ENCODE measurements around the gene EARS2.
"Not testable (repeated sequence)": the region's sequence is repeated elsewhere in the genome, so short reads cannot be mapped to it uniquely, and the experiment has no call there.

EARS2 gene

DNA sequence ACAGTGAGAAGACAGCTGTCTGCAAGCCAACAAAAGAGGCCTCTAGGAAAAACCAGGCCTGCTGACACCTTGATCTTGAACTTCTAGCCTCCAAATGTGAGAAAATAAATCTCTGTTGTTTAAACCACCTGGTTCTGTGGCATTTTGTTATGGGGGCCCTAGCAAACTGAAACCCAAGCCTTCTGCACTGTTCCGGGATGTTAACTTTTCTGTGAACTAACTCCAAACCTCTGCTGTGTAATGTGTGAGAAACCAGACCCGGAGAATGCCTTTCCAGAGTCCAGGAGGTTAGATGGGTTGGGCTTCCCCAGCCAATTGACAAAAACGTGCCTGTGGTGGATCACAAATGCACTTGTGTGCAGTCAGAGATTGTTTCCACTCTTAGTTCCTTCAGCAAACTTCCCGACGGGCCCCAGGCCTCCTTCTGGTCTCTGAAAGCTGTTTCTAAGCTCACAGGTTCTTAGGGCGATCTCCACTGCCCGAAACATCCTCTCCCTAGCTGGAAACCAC, 33.2 kb downstream of the EARS2 start:
- no peak for DNase-seq

DNA sequence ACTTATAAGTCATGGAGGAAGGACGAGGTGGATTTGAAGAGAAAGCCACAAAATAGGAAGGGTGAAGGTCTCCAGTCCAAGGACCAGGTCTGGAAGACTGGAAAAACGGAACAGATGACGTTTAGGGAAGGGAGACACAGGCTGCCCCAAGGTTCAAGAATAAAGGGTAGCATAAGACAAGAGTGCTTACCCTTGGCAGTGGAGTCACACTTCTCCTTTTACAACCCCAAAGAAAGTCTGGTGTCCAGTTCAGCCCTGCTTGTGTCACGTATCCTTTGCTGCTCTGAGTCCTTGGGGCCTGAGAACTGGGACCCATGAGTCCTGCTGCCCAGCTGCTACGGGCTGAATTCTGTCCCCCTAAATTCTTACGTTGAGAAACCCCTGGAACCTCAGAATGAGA, 33.8 kb downstream of the EARS2 start:
- DNase-seq = no peak

- DNase-seq = no peak
Measured at GRCh38 chr16:23521965-23522364, 35.2 kb downstream of the EARS2 start.

- DNase-seq = no peak
Measured at GRCh38 chr16:23521037-23521743, 36.0 kb downstream of the EARS2 start.

DNA sequence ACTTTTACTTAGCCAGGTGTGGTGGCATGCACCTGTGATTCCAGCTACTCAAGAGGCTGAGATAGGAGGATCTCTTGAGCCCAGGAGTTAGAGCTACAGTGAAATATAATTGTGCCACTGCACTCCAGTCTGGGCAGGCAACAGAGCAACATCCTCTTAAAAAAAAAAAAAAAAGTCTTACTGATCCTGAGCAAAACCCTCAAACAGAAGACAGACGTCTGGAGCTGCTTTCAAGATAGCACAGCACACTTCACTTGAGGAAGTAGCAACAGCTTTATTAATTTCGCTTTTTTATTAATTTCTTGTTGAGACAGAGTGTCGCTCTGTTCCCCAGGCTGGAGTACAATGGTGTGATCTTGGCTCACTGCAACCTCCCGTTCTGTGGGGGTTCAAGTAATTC, 36.6 kb downstream of the EARS2 start:
- DNase-seq = no peak

DNA sequence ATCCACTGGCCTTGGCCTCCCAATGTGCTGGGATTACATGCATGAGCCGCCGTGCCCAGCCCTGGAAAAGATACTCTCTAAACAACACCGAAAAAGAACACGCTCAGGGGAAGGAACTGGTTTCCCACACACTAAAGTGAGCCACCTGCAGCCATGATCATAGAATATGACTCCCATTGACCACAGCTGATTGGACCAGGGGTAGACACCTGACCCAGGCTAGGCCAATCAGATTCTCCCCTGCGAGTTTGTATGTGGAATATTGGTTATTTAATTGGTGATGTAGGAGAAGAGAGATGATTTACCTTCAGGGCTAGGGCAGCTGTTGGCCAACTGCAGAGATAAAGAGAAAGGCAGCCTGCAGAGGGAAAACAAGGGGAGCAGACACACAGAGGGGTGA, 37.9 kb downstream of the EARS2 start:
- no peak for DNase-seq

- DNase-seq = no peak
Measured at GRCh38 chr16:23518435-23518891, 38.7 kb downstream of the EARS2 start.

DNA sequence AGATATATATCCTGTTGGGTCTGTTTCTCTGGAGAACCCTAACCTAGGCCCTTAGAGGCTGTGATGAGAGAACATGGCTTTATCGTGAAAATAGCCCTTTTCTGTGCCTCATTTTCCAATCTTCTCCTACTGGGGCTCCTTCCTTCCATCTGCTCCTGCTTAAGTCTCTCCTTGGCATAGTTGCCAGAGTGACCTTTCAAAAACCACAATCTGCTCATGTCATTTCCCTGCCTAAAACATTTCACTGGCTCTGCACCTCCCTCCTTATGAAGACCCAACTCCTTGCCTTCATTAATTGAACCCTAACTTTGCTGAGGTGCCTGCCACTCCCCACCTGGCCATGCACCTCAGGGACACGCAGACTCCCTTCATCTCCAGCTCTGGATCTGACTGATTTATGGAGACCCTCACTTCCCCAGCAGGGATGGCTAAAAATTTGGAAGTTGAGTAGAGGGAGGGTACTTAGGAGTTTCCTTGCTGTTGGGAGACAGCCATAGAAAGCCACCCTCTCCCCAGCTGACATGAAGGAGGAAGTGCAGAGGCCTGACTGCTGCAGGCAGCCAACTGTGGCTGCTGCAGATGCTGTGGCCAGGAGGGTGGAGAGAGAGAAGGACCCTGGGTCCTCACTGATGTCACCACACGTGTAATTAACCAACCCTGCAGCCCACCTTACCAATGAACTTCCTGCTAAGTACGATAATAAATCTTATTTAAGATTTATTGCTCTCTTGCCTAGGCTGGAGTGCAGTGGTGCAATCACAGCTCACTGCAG, 40.6 kb downstream of the EARS2 start:
- DNase-seq = no peak

- no peak for DNase-seq
Measured at GRCh38 chr16:23515881-23516280, 41.3 kb downstream of the EARS2 start.

GRCh38 chr16:23514381-23515152, 42.6 kb downstream of the EARS2 start:
- peak; percentile 18 for DNase-seq

GRCh38 chr16:23512168-23512695, 44.9 kb downstream of the EARS2 start:
- no peak for DNase-seq

- no peak for DNase-seq
Measured at GRCh38 chr16:23511731-23512130, 45.4 kb downstream of the EARS2 start.

- not testable (repeated sequence) for DNase-seq
Measured at GRCh38 chr16:23510915-23511270, 46.3 kb downstream of the EARS2 start.

GRCh38 chr16:23510164-23510914, 46.8 kb downstream of the EARS2 start, which contains the start of gene GGA2:
GGA2 (minus strand) TSS chr16:23510494; CDS start chr16:23510411, 83 bp downstream.
- DNase-seq = peak; percentile 80

GRCh38 chr16:23509782-23510163, 47.4 kb downstream of the EARS2 start:
- no peak for DNase-seq

DNA sequence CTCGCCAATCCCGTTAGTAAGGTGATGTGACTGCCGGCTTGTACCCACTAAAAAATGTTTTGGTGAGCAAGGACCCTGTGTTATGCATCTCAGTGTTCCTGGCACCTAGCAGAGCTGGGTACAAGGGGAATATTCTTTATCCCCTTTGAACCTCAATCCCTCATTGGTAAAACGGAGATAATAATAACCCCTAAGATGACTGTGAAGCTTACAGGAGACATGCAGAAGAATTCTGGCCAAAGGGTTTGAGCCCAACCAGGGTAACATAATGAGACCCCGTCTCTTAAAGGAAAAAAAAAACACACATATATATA, 47.8 kb downstream of the EARS2 start:
- DNase-seq = no peak

DNA sequence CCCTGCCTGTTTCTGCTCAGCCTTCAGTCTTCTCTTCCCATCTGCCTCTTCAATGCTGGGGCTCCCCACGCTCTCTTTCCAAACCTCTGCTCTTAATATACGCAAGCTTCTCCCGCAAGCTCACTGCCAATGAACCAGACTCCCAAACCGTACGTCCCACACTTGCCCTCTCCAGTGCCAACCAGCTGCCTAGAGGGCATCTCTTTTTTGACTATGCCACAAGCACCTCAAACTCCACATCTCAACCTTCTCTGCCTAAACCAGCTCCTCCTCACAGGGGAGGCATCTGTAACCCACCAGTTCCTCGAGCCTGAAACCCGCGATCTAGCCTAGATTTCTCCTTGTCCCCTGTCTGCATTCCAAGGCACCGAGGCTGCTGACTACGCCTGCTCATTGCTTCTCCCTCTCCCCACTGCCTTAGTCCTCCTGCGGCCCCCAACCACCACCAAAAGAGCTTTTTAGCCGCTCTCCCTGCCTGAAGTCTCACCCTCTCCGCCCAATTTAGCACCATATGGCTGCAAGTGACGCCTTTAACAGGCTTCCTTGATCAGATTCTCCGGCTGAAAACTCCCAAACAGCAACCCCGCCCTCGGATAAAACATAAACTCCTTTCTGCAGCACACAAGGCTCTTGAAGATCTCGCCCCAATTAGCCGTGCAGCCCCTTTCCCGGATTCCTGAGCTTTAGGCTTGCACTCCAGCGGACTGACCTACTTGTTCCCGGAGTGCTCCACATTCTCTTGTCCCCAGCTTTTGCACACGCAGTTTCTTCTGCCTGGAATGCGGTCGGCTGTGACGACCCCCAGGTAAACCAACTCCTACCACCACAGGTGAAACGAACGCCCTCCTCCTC, 48.3 kb downstream of the EARS2 start:
- no peak for DNase-seq

DNA sequence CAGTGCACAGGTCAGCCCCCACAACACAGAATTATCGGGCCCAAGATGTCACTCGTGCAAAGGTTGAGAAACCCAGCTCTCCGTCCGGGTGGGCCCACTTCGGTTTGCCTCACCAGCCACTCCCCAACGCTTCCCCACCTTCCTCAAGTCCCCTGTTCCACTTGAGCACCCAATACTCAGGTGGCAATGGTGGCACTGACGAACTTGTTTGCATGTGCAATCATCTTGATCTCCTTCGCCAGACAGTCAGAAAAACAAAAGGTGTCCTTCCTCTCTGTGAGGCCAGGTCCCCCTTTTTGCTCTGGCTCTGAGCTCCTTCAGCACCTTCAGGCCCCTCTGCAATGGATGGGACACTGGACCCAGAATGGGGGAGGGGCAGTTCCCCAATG, 50.5 kb downstream of the EARS2 start:
- no peak for DNase-seq

DNA sequence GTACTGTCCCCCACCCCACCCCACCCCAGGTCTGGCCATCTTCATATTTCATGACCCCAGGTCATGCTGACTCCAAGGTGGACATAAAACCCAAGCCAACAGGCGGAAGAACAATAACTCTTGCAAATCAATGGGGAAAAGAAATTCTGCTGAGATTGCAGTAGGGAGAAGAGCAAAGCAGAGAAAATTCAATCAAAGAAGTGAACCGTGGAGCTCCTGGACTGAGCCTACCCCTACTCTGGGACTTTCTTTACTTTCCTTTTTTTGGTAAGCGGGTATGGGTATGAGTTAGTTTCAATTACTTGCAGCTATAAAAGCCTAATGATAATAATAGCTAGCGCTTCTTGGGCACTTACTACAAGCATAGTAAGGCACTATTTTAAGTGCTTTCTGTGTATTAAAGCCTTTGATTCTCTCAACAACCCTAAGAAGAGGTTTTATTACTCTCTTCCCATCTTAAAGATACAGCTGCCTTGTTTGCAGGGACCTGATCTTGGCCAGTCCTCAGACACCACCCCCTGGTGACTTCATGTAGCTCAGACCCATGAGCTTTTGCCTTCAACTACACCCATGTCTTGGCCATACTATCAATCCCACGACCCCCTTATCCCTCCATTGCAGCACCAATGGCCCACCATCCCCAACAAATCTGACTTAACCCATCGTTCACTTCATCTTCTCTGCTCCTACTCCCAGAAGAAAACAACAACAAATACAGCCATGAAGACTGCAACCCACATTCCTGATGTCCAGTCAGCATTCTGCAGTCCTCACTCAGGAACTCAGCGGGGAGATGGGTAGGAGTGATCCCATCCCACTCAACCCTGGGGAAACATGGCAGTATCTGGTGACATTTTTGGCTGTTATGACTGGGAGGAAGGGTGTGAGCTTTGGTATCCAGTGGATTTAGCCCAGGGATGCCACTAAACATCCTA, 51.2 kb downstream of the EARS2 start:
- DNase-seq = no peak

DNA sequence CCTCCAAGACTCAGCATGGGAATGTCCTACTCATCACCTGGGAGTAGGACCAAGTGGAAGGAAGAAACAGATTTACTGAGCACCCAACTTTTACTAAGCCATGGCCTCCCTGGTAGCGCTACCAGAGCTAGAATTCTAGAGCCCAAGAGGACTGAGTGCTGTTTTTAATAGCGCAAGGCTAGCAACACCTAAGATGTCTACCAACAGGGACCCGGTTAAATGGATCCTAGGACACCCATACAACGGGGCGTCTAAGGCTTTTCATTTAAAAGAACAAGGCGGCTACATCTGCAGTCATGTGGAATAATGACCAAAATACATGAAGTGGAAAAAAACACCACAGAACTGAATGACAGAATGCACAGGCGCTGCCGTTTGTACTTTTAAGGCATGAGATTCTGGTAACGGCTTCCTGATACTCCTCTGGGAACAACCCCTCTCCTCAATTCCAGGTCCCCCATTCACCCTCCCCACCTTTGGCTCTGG, 51.9 kb downstream of the EARS2 start:
- DNase-seq = no peak
